Brain microvascular endothelial cell (primary cell): Measurements from ENCODE around the gene HDGFL2.

ENCODE experiments used
- DNase-seq: peaks from one replicate; pipeline ENCODE4 v3.0.0-alpha.2; 2020
- H3K27ac ChIP-seq: fragments of 250-450 bp; sonication (Bioruptor Pico); 2 replicates; pipeline ENCODE4 v1.5.1; 2020; ENCODE audit warnings: mild to moderate bottlenecking, moderate library complexity
- H3K27me3 ChIP-seq: fragments of 250-450 bp; sonication (Bioruptor Pico); replicated peaks from 2 replicates; pipeline ENCODE4 v1.5.1; 2020; ENCODE audit warnings: mild to moderate bottlenecking
- H3K36me3 ChIP-seq: fragments of 250-450 bp; sonication (Bioruptor Pico); replicated peaks from 2 replicates; pipeline ENCODE4 v1.5.1; 2020; ENCODE audit warnings: mild to moderate bottlenecking
- H3K4me3 ChIP-seq: 2 replicates; pipeline ENCODE4 v1.5.1; 2011; ENCODE audit warnings: low read depth, mild to moderate bottlenecking, control low read depth, low read length, moderate library complexity
- in situ Hi-C: cut with HindIII; loops from 2 replicates; pipeline ENCODE4 v1.10.0; 2017; ENCODE audit warnings: low sequenced_read_pairs, low pct_ligation_motif_present
- TF ChIP-seq, protein P1 (sequence below): IDR thresholded peaks from 2 replicates; pipeline ENCODE4 v1.5.1; 2011; ENCODE audit warnings: low read depth, mild to moderate bottlenecking, moderate library complexity, low read length, control low read depth, inconsistent platforms; ENCODE audit errors: missing control alignments

HDGFL2 gene

DNA sequence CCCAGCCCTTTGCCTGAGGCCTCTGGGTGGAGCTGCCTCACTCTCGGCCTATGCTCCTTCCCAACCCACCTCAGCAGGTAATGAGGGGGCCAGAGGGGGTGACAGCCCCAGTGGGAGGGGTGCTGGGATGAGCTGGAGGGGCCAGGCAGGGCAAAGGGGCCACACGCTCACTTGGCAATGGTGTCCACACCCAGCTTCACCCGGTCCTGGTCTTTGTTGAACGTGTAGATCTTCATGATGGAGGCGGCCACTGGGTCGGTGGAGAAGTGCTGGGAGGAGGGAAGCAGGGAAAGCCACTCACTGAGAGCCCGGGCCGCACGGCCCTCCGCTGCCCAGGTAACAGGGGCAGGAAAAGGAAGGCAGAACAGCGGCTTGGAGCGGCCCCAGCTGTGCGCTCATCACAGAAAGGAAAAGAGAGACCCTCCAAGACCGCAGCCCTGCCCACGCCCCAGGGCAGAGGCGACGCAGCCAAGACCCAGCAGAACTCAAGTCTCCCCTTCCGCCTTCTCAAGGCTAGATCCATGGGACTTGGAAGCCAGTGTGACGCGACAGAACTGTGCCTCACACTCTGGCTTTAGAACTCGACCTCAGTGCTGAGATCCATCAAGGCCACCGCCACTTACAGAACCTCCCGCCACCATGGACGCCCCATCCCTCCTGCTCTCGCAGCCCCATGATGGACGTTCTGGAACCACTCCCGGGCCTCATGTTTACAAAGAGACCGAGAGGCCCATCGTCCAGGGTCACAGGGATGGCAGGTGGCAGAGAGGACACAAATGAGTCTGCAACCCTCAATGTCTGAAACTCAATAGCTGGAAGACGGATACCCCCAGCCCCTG, 23.7 kb upstream of the HDGFL2 start:
- Histone ChIP-seq H3K27me3 (no peaks in the 10 kb centered on the region), H3K36me3 (peaks cover 82% of the 10 kb centered on the region), H3K4me3 (no peak overlapping the region), H3K27ac (no peak overlapping the region)
- no peak for DNase-seq
- TF ChIP-seq, protein P1, sequence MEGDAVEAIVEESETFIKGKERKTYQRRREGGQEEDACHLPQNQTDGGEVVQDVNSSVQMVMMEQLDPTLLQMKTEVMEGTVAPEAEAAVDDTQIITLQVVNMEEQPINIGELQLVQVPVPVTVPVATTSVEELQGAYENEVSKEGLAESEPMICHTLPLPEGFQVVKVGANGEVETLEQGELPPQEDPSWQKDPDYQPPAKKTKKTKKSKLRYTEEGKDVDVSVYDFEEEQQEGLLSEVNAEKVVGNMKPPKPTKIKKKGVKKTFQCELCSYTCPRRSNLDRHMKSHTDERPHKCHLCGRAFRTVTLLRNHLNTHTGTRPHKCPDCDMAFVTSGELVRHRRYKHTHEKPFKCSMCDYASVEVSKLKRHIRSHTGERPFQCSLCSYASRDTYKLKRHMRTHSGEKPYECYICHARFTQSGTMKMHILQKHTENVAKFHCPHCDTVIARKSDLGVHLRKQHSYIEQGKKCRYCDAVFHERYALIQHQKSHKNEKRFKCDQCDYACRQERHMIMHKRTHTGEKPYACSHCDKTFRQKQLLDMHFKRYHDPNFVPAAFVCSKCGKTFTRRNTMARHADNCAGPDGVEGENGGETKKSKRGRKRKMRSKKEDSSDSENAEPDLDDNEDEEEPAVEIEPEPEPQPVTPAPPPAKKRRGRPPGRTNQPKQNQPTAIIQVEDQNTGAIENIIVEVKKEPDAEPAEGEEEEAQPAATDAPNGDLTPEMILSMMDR = no peak
- in situ Hi-C loops = no loop called here

DNA sequence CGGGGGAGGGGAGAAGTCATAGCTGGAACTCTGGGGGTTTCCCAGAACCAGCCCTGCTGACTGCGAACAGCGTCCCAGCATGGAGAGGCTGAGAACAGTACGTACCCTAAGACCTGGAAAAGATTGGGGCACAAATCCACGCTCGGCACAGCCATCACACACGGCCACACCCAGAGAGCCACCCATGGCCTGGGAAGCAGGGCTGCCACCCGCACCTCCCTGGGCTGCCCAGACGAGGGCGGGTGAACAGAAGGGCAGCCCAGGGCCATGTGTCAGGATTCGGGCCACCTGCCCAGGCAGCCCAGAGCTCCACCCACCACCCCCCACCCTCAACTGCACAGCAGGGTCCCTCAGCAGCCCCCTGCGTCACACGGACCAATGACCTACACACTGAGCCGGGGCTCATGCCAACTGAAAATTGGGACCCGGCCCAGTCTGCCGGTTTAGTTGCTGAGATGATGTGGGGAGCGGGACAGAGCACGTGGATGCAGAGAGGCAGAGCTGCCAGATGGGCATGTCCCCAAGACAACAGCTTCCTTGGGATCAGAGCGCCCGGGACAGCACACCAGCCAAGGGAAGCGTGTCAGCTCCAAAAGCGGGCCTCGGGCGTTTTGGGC, 23.0 kb upstream of the HDGFL2 start:
- H3K36me3 ChIP-seq = peaks cover 84% of the 10 kb centered on the region
- TF ChIP-seq, protein P1 = no peak
- in situ Hi-C loops = no loop called here

DNA sequence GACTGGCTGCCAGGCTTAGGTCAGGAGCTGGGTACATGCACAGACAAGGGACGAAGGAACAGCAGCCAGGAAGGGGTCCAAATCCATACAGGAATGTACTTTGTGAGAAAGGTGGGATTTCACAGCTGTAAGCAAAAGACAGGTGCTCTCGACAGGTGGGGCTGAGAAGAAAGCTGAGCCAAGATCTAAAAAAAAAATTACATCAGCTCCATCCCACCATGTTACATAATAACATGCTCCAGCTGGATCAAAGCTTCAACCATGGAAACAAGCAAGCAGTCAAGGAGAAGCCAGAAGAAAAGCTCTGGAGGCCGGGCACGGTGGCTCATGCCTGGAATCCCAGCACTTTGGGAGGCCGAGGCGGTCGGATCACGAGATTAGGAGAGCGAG, 22.5 kb upstream of the HDGFL2 start:
- DNase-seq = no peak
- TF ChIP-seq, protein P1 = no peak
- H3K36me3 ChIP-seq = peaks cover 83% of the 10 kb centered on the region
- H3K27ac ChIP-seq = no peak overlapping the region
- no peaks in the 10 kb centered on the region for H3K27me3 ChIP-seq
- in situ Hi-C loops = no loop called here
- H3K4me3 ChIP-seq = no peak overlapping the region

More for the DNA sequence above, 23.0 kb upstream of the HDGFL2 start:
- Histone ChIP-seq H3K27me3 (no peaks in the 10 kb centered on the region), H3K4me3 (no peak overlapping the region), H3K27ac (no peak overlapping the region)
- DNase-seq = no peak

DNA sequence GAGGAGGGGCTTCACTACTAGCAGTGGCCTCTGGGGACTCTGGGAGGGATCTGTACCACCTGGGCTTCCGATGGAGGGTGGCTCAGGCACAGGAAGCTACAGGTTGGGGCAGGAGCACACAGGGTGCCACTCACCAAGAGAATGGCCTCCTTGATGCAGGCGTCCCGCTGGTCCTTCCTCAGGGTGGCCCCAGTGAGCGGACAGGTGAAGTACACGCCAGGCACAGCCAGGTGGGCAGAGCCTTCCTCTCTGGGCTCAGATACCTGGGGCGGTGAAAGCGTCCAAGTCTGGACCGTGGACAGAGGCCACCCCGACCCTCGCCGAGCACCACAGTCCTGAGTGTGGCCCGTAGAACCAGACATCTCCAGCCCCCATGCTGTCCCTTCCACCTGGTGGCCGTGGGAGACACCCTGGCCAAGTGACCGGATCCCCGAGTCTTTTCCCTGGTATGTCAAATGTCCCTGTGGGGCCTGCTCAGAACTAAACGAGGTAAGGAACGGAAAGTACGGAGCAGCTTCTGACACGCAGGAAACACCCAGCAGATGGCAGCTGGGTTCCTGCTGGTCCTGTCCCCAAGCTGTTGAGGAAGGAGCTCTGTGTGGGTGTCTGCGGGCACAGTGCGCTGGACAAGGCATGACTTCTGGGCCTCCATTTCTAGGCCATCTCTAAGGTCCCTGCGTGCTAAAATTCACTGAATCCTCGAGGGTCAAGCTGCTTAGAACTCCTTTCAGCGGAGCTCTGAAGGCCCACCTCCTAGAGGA, 19.7 kb upstream of the HDGFL2 start:
- Histone ChIP-seq H3K36me3 (peaks cover 55% of the 10 kb centered on the region), H3K27ac (no peak overlapping the region), H3K4me3 (no peak overlapping the region), H3K27me3 (no peaks in the 10 kb centered on the region)
- TF ChIP-seq, protein P1 = no peak
- no peak for DNase-seq
- in situ Hi-C loops = no loop called here

DNA sequence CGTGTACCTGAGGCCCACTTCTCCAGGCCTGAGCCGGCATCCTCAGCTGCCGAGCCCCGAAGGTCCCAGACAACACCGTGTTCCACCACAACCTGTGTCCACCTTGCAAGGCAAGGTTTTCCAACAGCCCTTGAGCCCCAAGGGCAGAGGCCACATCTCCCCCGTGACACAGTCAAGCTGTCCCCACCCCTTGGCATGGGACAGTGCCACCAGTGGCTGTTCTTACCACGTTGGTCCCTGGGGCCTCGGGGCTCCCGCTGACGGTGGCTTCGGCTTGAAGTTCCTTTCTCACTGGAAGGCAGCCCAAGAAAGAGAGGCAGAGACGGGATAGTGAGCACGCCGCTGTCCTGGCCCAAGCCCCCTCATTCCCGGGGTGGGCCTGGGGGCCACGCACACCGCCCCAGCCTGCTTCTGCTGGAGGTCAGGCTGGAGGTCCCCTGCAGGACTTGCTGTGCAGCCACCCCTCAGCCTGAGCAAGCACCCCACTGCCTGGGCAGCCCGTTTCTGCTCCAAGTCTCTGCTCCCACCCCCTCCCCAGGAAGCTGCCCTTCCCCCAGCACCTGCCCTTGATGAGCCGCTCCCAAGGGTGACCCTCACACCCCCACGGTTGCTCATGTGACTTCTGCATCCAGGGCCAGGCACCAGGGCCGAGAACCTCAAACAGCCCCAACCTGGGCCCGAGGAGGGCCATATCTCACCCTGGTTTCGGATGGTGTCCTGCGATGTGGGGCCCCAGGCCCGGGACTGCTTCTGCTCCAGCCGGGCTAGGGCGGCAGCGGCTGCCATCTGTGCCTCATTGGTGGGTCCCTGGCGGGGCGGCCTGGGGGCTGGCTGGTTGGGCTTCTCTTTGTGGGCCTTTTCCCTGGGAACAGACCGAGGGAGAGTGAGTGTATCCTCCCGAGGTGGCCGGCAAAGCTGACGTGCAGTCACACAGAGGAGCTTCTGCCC, 18.6 kb upstream of the HDGFL2 start:
- in situ Hi-C loops = no loop called here
- TF ChIP-seq, protein P1 = no peak
- Histone ChIP-seq H3K36me3 (peaks cover 44% of the 10 kb centered on the region), H3K27ac (no peak overlapping the region), H3K4me3 (no peak overlapping the region), H3K27me3 (no peaks in the 10 kb centered on the region)
- DNase-seq = no peak
